Measurements from ENCODE around the gene FBRS. TPM values are rescaled to one million over a fixed set of nuclear protein-coding genes. Genes with fewer than 3 reads are reported as not detected.
"Not testable (repeated sequence)": the region's sequence is repeated elsewhere in the genome, so short reads cannot be mapped to it uniquely, and the experiment has no call there.

Gene FBRS
- total RNA-seq, 3 donors from 2014 or later, result 132 to 158 (median 137) TPM

GRCh38 chr16:30692396-30693064 is 34.3 kb downstream of the FBRS start:
- H3K27me3 Mint-ChIP-seq (ENCODE audit: low read depth), result no peaks in the 10 kb centered on the region
- no peak overlapping the region for H3K4me3 Mint-ChIP-seq
- H3K4me1 Mint-ChIP-seq (ENCODE audit: low read depth), result peaks cover 15% of the 10 kb centered on the region
- no peaks in the 10 kb centered on the region for H3K9me3 Mint-ChIP-seq
- ATAC-seq (no peak), DNase-seq (no peak)
- no peaks in the 10 kb centered on the region for H3K36me3 Mint-ChIP-seq (ENCODE audit: insufficient read depth)

- H3K36me3 Mint-ChIP-seq (ENCODE audit: insufficient read depth), result peaks cover 7% of the 10 kb centered on the region
- no peaks in the 10 kb centered on the region for H3K27me3 Mint-ChIP-seq (ENCODE audit: low read depth)
- H3K4me1 Mint-ChIP-seq (ENCODE audit: low read depth), result peaks cover 23% of the 10 kb centered on the region
- no peak overlapping the region for H3K4me3 Mint-ChIP-seq
- no peaks in the 10 kb centered on the region for H3K9me3 Mint-ChIP-seq
- no peak for ATAC-seq
- DNase-seq, result no peak
Observed at GRCh38 chr16:30694926-30695693, 36.9 kb downstream of the FBRS start.

GRCh38 chr16:30696646-30697045 is 38.4 kb downstream of the FBRS start:
- Mint-ChIP-seq H3K36me3 (ENCODE audit: insufficient read depth) (peaks cover 14% of the 10 kb centered on the region), H3K4me1 (ENCODE audit: low read depth) (peaks cover 29% of the 10 kb centered on the region)
- not testable (repeated sequence) for H3K9me3 Mint-ChIP-seq; DNase-seq; ATAC-seq; H3K4me3 Mint-ChIP-seq; H3K27me3 Mint-ChIP-seq (ENCODE audit: low read depth)

- DNase-seq (no peak), ATAC-seq (peak; percentile 88 to 89)
- Mint-ChIP-seq H3K4me1 (ENCODE audit: low read depth) (peaks cover 29% of the 10 kb centered on the region), H3K9me3 (no peaks in the 10 kb centered on the region), H3K4me3 (peak overlapping the region; percentile 93), H3K27me3 (ENCODE audit: low read depth) (no peaks in the 10 kb centered on the region), H3K36me3 (ENCODE audit: insufficient read depth) (peaks cover 15% of the 10 kb centered on the region)
Observed at GRCh38 chr16:30697264-30698138, 39.3 kb downstream of the FBRS start.

- Mint-ChIP-seq H3K27me3 (ENCODE audit: low read depth) (no peaks in the 10 kb centered on the region), H3K4me1 (ENCODE audit: low read depth) (peaks cover 31% of the 10 kb centered on the region), H3K9me3 (no peaks in the 10 kb centered on the region), H3K36me3 (ENCODE audit: insufficient read depth) (peaks cover 18% of the 10 kb centered on the region), H3K4me3 (peak overlapping the region; percentile 93)
- ATAC-seq (peak; percentile 77 to 78), DNase-seq (peak; percentile 99)
Observed at GRCh38 chr16:30698139-30698815, 40.0 kb downstream of the FBRS start.

- Mint-ChIP-seq H3K36me3 (ENCODE audit: insufficient read depth) (peaks cover 18% of the 10 kb centered on the region), H3K9me3 (no peaks in the 10 kb centered on the region)
- peak; percentile 83 for DNase-seq
Observed at GRCh38 chr16:30698816-30699614, 40.8 kb downstream of the FBRS start, which contains the start of gene SRCAP. TSS of gene SRCAP (plus strand) at chr16:30699171. CDS start at chr16:30700825, 1,654 bp downstream.

GRCh38 chr16:30699615-30700099 is 41.4 kb downstream of the FBRS start:
- peaks cover 18% of the 10 kb centered on the region for H3K36me3 Mint-ChIP-seq (ENCODE audit: insufficient read depth)
- H3K27me3 Mint-ChIP-seq (ENCODE audit: low read depth), result no peaks in the 10 kb centered on the region
- no peaks in the 10 kb centered on the region for H3K9me3 Mint-ChIP-seq
- H3K4me3 Mint-ChIP-seq, result peak overlapping the region; percentile 93
- no peak for DNase-seq
- ATAC-seq, result no peak
- peaks cover 27% of the 10 kb centered on the region for H3K4me1 Mint-ChIP-seq (ENCODE audit: low read depth)

More at GRCh38 chr16:30698816-30699614, 40.8 kb downstream of the FBRS start, which contains the start of gene SRCAP:
- Mint-ChIP-seq H3K27me3 (ENCODE audit: low read depth) (no peaks in the 10 kb centered on the region), H3K4me1 (ENCODE audit: low read depth) (peaks cover 27% of the 10 kb centered on the region), H3K4me3 (peak within 1 kb of the TSS; percentile 93)
- ATAC-seq, result peak; percentile 40 to 47

GRCh38 chr16:30700491-30700890 is 42.3 kb downstream of the FBRS start:
- Mint-ChIP-seq H3K27me3 (ENCODE audit: low read depth) (no peaks in the 10 kb centered on the region), H3K4me1 (ENCODE audit: low read depth) (peaks cover 24% of the 10 kb centered on the region), H3K36me3 (ENCODE audit: insufficient read depth) (peaks cover 18% of the 10 kb centered on the region), H3K4me3 (peak overlapping the region; percentile 93), H3K9me3 (no peaks in the 10 kb centered on the region)
- ATAC-seq, result no peak
- DNase-seq, result no peak

- H3K9me3 Mint-ChIP-seq, result no peaks in the 10 kb centered on the region
- H3K36me3 Mint-ChIP-seq (ENCODE audit: insufficient read depth), result peaks cover 21% of the 10 kb centered on the region
- peaks cover 24% of the 10 kb centered on the region for H3K4me1 Mint-ChIP-seq (ENCODE audit: low read depth)
- no peak for DNase-seq
- no peak for ATAC-seq
- no peaks in the 10 kb centered on the region for H3K27me3 Mint-ChIP-seq (ENCODE audit: low read depth)
- H3K4me3 Mint-ChIP-seq, result peak overlapping the region; percentile 58
Observed at GRCh38 chr16:30700971-30701370, 42.7 kb downstream of the FBRS start.

- Mint-ChIP-seq H3K4me1 (ENCODE audit: low read depth) (peaks cover 15% of the 10 kb centered on the region), H3K36me3 (ENCODE audit: insufficient read depth) (peaks cover 37% of the 10 kb centered on the region)
- not testable (repeated sequence) for DNase-seq; H3K9me3 Mint-ChIP-seq; H3K27me3 Mint-ChIP-seq (ENCODE audit: low read depth); H3K4me3 Mint-ChIP-seq; ATAC-seq
Observed at GRCh38 chr16:30703071-30703470, 44.8 kb downstream of the FBRS start.

GRCh38 chr16:30703971-30704370 is 45.7 kb downstream of the FBRS start:
- no peaks in the 10 kb centered on the region for H3K9me3 Mint-ChIP-seq

GRCh38 chr16:30706046-30706445 is 47.8 kb downstream of the FBRS start:
- DNase-seq, result no peak
- H3K4me1 Mint-ChIP-seq (ENCODE audit: low read depth), result peaks cover 5% of the 10 kb centered on the region
- H3K36me3 Mint-ChIP-seq (ENCODE audit: insufficient read depth), result peaks cover 44% of the 10 kb centered on the region
- no peak for ATAC-seq
- H3K27me3 Mint-ChIP-seq (ENCODE audit: low read depth), result no peaks in the 10 kb centered on the region
- no peak overlapping the region for H3K4me3 Mint-ChIP-seq
- H3K9me3 Mint-ChIP-seq, result no peaks in the 10 kb centered on the region

More at GRCh38 chr16:30703971-30704370, 45.7 kb downstream of the FBRS start:
- no peak overlapping the region for H3K4me3 Mint-ChIP-seq
- H3K4me1 Mint-ChIP-seq (ENCODE audit: low read depth), result peaks cover 15% of the 10 kb centered on the region
- no peak for ATAC-seq
- peaks cover 38% of the 10 kb centered on the region for H3K36me3 Mint-ChIP-seq (ENCODE audit: insufficient read depth)
- no peak for DNase-seq
- H3K27me3 Mint-ChIP-seq (ENCODE audit: low read depth), result no peaks in the 10 kb centered on the region

GRCh38 chr16:30710971-30711370 is 52.7 kb downstream of the FBRS start:
- H3K9me3 Mint-ChIP-seq, result no peaks in the 10 kb centered on the region

More at GRCh38 chr16:30710971-30711370, 52.7 kb downstream of the FBRS start:
- ATAC-seq, result no peak
- peaks cover 19% of the 10 kb centered on the region for H3K4me1 Mint-ChIP-seq (ENCODE audit: low read depth)
- H3K27me3 Mint-ChIP-seq (ENCODE audit: low read depth), result no peaks in the 10 kb centered on the region
- no peak for DNase-seq
- H3K4me3 Mint-ChIP-seq, result no peak overlapping the region
- peaks cover 63% of the 10 kb centered on the region for H3K36me3 Mint-ChIP-seq (ENCODE audit: insufficient read depth)

All from activated T-cell treated with anti-CD3 and anti-CD28 coated beads, Interleukin-2, amount 50 U/mL, for 4 hours (primary cell).